ENCODE measurements around the gene UBAC2. TPM values are rescaled to one million over a fixed set of nuclear protein-coding genes. Genes with fewer than 3 reads are reported as not detected.

The UBAC2 gene
- total and polyA plus RNA-seq, 2 of the 4 experiments (the other 2 are of a cell fraction) = 20.8 to 36.3 TPM

DNA sequence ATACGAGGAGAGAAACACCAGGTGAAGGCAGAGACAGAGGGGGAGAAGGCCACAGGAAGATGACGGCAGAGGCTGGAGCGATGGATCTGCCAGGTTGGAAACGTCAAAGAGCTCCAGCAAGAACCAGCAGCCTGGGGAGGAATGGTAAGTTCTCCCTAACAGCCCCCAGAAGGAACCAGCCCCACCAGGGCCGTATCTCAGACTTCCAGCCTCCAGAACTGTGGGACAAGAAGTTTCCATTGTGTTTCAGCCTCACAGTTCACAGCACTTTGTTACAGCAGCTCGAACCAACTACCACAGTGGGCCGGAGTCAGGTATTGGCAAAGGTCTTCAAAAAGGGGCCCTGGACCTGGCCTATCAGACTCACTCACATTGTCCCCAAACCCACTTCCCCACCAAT lies 195.8 kb downstream of the UBAC2 start:
- Histone ChIP-seq H3K9me3 (ENCODE audit: control insufficient read depth, insufficient read depth, low read length) (no peaks in the 10 kb centered on the region), H2BK120ac (ENCODE audit: low read depth, low read length) (no peak overlapping the region), H3K36me3 (ENCODE audit: control insufficient read depth, insufficient read depth, low read length) (no peaks in the 10 kb centered on the region), H3K9me1 (ENCODE audit: insufficient read depth, low read length) (no peaks in the 10 kb centered on the region; the same call in 1 of the 2 replicates), H3K4me2 (ENCODE audit: low read depth, low read length) (no peak overlapping the region), H3K27me3 (ENCODE audit: control insufficient read depth, insufficient read depth, low read length) (peaks cover 25% of the 10 kb centered on the region), H3K9ac (ENCODE audit: low read depth, low read length) (no peak overlapping the region), H2BK20ac (ENCODE audit: low read depth, low read length) (no peak overlapping the region), H2AFZ (replicated peaks; ENCODE audit: low read length, poor library complexity) (no peak overlapping the region), H2AK5ac (ENCODE audit: low read depth, low read length) (no peak overlapping the region), H2AK9ac (replicated peaks; ENCODE audit: low read depth, low read length, poor library complexity) (no peak overlapping the region), H3K4me1 (ENCODE audit: control insufficient read depth, insufficient read depth, low read length) (no peaks in the 10 kb centered on the region), H3K27ac (ENCODE audit: insufficient read depth, low read length) (no peak overlapping the region), H2BK5ac (ENCODE audit: low read depth, low read length, poor library complexity, severe bottlenecking) (no peak overlapping the region), H3K23ac (ENCODE audit: low read depth, low read length) (no peak overlapping the region), H3K56ac (ENCODE audit: extremely low read depth, insufficient read depth, low read length) (no peak overlapping the region), H3K4ac (ENCODE audit: low read depth, low read length) (no peak overlapping the region), H4K5ac (ENCODE audit: low read depth, low read length) (no peak overlapping the region), H4K20me1 (ENCODE audit: insufficient read depth, low read length) (no peaks in the 10 kb centered on the region), H2BK15ac (ENCODE audit: low read depth, low read length) (no peak overlapping the region), H3K4me3 (ENCODE audit: insufficient read depth, low read depth, low read length) (no peak overlapping the region), H3K79me1 (ENCODE audit: low read depth in 1 of 2, low read length in 2 of 2) (no peaks in the 10 kb centered on the region), H3K14ac (replicated peaks; ENCODE audit: low read depth, low read length) (no peak overlapping the region), H4K8ac (ENCODE audit: low read depth in 2 of 2, low read length in 2 of 2) (no peak overlapping the region), H4K91ac (ENCODE audit: insufficient read depth, low read depth, low read length) (no peak overlapping the region), H3K18ac (ENCODE audit: low read depth, low read length) (no peak overlapping the region)
- POLR2A ChIA-PET (ENCODE audit: unreplicated experiment) = no interaction called here
- no peak for ATAC-seq (ENCODE audit: low read depth)
- no peak for TF ChIP-seq MXI1 (IDR thresholded peaks at IDR 0.05; ENCODE audit: borderline replicate concordance, low read depth, low read length)
- TF ChIP-seq, protein P1, sequence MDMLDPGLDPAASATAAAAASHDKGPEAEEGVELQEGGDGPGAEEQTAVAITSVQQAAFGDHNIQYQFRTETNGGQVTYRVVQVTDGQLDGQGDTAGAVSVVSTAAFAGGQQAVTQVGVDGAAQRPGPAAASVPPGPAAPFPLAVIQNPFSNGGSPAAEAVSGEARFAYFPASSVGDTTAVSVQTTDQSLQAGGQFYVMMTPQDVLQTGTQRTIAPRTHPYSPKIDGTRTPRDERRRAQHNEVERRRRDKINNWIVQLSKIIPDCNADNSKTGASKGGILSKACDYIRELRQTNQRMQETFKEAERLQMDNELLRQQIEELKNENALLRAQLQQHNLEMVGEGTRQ (IDR thresholded peaks at IDR 0.05; ENCODE audit: low read depth, low read length) = no peak
- no peak for TF ChIP-seq RFX5 (IDR thresholded peaks at IDR 0.05; ENCODE audit: low read depth, low read length)
- TF ChIP-seq RAD21 (IDR thresholded peaks at IDR 0.05; ENCODE audit: low read length) = no peak
- in situ Hi-C loops (cut with MboI; ENCODE audit: low sequenced_read_pairs) = no loop called here
- intact Hi-C loops (cut with micrococcal nuclease) = no loop called here
- no TSS peak for BruUV-seq (replicated peaks)
- dilution Hi-C loops (cut with HindIII; ENCODE audit: low sequenced_read_pairs, unreplicated experiment) = no loop called here
- no peak for DNase-seq
- 100% methylated on average over 2 of the region's 7 CpGs; no CpG with 5 or more reads in 1 of the 2 experiments for WGBS, 2 experiments (ENCODE audit: extremely low coverage in 2 of 2, insufficient read length in 1 of 2)
- CTCF ChIA-PET = interaction anchor here (1.0 kb wide), 1 partner anchor 9 kb away, joined by 5 read pairs; no protein-coding TSS in a partner anchor

Measured in IMR-90 (cell line).